Transverse colon (tissue), 3 donors: ENCODE results near the gene NPAS4.
"Not testable (repeated sequence)": the region's sequence is repeated elsewhere in the genome, so short reads cannot be mapped to it uniquely, and the experiment has no call there.

ENCODE experiments used
- CTCF ChIP-seq, 5 experiments: fragments of 200-600 bp in 3 of 5; fragments of 450-650 bp in 2 of 5; sonication (generic) in 3 of 5; IDR thresholded peaks; 1 replicate in 2 of 5; 2 replicates in 3 of 5; pipeline ENCODE4 v1.5.1; 2016 to 2017; ENCODE audit warnings: antibody characterized with exemption in 5 of 5, inconsistent platforms in 3 of 5, mild to moderate bottlenecking in 2 of 5, moderate library complexity in 1 of 5
- POLR2A ChIP-seq: fragments of 450-650 bp; IDR thresholded peaks from one replicate; pipeline ENCODE4 v1.6.1; 2016; ENCODE audit warnings: antibody characterized with exemption, mild to moderate bottlenecking, moderate library complexity

GRCh38 chr11:66440101-66440939 is 19.5 kb downstream of the NPAS4 start:
- not testable (repeated sequence) for TF ChIP-seq CTCF (IDR thresholded peaks at IDR 0.05); POLR2A
